Activated T-cell treated with anti-CD3 and anti-CD28 coated beads for 4 hours (primary cell): ENCODE measurements around the gene CCDC33.

Source experiments
- DNase-seq: peaks from one replicate; pipeline ENCODE4 v3.0.0-alpha.2; 2020

The CCDC33 gene

DNA sequence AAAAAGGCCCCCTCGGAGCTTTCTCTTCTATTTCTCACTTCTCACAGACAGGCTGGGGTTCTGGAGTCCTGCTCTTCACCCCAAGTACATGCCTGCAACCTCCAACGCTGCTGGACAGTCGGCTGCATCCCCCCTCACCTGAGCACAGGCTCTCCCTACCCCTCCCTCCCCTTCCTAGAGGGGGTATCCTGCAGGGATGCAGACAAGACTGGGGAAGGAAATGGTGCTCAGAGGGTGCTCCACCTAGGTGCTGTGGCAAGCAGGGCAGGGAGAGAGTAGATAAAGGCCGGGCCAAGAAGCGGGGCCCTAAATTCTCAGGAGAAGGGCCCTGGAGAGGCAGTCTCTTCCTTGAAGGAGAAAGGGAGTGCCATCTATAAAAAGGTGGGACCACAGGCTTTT is 26.6 kb upstream of the CCDC33 start:
- no peak for DNase-seq

DNA sequence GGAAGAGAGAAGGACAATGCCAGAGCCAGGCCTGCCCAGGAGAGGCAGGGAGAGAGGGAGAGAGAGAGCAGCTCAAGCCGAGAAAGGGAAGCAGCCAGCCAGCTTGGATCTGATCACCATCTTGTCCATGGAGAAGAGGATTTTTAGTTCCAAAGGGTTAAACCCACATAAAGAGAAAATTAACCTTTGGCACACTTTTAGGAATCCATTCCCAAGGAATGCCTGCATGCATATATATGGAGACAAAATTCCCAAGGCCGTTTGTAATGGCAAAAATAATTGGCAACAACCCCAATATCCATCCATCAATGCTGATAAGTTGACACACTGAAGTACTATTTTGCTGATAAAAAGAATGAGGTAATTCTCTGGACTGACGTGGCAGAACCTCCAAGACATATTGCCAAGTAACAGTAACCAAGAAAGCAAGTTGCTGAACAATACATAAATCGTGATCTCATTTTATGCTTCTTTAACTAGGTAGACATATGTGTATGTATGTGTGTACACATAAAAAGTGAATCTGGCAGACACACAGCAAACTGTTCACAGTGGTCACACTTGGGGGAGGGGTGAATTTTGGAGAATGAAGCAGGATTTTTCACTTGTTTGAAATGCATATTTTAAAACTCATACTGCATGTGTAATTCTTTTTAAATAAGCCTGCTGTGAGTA is 26.0 kb upstream of the CCDC33 start:
- no peak for DNase-seq

DNA sequence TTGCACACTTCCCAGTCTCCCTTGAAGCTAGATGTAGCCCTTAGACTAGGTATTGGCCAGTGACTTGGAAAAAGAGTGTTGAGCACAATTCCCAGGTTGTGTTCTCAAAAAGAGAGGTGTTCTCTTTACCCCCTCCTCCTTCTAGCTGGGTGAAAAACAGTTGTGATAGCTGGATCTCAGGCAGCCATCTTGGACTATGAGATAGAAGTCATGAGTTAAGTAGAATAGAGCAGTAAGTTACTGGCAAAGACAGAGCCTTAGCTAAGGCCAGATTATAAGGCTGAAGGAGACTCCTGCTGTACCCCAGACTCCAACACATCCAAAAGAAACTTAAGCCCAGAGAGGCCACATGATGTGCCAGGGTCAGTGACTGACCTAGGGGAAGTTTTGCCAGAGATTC is 25.4 kb upstream of the CCDC33 start:
- no peak for DNase-seq

DNA sequence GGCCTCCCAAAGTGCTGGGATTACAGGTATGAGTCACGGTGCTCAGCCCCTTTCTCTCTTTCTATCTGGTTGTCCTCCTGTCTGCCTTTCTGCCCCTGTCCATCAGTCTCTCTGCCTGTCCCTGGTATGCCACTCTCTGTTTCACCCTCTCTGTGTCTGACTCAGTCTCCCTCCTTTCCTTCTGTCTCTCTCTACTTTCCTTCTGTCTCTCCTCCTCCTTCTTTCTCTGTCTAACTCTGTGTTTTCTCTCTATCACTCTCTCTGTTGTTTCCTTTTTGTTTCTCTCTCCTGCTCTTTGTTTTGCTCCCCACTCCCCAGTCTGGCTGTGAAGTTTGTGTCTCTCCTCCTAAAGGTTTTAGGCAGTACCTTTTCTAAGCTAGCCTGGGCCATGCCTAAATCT is 24.5 kb upstream of the CCDC33 start:
- DNase-seq: no peak

DNA sequence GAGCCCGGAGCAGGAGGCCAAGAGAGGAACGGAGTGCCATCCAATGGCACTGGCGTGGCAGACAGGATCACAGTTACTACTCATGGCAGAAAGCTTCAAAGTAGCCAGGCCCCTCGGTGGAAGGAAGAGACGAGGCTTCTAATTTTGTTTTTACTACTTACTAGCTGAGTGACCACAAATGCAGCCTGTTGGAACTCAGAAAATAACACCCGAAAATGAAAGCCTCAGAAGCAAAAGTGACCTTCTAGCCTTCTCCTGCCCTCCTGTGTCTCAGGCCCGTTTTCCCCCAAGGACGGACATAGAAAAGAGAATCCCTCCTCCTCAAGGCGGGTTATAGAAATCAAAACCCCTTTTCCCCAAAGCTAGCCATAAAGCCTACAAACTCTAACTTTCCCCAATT is 23.6 kb upstream of the CCDC33 start:
- no peak for DNase-seq

DNA sequence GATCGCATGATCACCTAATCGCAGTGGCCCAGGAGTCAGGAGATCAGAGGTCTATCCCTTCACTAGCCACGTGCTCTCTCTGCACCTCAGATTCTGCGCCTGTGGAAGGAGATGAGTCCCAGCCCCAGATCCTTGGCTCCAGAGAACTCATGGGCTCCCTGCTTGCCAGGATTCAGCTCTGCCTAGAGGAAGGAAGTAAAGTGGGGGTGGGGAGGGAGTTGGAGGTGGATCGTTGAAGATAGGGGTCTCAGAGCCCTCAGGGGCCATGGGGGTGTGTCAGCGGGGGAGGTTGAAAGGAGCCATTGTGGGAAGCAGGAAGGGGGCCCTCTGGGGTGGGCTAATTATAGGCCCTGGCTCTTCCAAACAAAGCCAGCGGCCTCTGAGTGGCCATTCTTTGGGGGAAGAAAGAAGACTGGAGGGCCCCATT is 22.3 kb upstream of the CCDC33 start:
- DNase-seq: no peak

DNA sequence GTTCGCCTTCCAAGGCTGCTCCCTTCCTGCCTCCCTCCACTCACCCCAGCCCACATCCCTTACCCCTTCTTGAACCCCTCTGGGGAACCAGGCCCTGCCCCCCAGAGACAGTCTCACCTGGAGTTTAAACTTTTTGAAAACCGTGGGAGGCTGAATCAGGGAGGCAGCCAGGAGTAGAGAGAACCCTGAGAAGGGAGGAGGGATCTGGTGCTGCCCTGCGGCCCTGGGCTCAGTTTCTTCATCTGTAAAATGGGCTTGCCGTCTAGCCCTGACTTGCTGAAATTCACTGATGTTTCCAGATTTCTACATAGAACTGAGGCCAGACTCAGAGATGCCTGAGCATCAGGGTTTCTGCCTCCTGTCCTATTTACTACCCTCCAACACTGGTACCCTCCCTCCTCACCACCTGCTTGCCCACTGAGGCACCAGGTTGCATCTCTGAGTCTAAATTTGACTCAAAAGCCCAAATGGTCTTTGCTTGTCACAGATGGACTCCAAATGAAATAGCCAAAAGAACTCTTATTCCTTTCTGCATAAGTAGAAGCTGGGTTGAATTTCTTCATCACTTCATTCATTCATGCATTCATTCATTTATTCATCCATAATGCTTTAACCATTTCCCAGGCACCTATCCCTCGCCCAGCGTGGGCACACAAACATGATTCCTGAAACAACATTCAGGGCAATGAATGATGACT is 21.7 kb upstream of the CCDC33 start:
- no peak for DNase-seq

DNA sequence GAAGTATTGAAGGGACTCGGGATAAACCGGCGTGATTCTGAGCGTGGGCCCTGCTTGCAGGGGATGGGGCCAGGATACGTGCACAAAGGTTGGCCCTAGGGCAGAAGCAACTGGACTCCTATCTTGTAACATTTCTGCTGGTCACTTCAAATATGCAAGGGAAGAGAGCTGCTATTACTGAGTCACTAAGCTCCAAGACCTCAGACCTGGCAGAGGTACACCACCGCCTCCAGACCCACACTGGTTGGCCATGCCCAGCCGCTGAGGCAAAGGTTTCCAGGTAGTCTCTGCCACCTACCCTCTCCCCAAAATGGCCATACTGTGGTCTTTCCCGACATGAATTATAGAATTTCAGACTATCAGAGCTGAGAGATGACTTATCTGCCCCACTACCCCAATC is 20.2 kb upstream of the CCDC33 start:
- DNase-seq: no peak

DNA sequence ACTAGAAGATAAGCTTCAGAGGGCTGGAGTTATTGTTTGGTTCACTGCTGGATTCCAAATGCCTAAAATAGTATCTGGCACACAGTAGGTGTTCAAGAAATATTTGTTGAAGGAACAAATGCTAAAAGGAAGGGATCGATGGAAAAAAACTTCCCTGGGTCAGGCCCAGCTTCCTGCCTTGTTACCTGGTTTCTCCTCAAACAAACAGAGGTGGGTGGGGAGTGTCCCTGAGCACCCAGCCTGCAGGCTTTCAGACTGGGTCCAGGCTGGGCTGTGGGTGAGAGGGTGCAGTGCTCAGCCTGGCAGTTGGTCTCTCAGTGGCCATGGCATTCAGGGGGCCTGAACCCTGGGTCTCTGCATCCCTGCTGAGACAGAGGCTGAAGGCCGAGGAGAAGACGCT is 19.2 kb upstream of the CCDC33 start:
- DNase-seq: no peak

DNA sequence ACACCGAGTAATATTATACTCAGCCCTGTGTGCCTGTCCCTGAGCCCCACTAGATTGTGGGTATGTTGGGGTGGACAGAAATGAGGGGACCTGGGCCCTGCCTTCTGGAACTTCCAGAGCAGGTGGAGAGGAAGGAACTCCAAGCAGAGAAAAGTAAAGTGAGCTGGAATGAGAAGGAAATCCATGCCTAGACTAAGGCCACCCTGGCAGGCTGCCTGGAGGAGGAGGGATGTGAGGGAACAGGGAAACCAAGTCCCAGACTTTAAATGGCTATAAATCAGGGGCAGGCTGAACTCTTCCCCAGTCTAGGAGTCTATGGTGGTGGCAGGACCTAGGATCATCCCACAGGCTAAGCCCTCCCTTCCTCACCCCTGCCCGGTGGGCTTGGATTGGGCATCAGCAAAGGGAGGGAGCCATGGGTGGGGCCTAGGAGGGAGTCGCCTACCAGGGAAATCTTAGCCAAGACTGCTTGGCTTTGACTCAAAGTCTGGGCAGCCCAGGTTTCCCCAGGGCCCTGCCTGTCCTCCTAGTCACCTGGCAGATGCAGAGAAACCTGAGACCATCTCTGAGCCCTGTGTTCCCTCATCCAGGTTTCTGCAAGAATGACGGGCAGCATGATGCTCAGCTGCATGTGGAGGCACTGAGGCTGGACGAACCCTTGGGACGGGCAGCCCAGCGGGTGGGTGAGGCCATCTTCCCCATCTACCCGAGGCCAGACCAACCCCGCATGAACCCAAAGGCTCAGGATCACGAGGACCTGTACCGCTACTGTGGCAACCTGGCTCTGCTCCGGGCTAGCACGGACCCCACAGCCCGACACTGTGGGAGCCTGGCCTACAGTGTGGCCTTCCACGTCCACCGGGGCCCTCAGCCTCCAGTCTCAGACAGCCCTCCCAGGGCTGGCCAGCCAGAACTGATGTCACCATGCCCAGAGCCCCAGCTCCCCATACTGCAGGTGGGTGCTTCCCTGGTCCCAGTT is 17.9 kb upstream of the CCDC33 start:
- DNase-seq: no peak

DNA sequence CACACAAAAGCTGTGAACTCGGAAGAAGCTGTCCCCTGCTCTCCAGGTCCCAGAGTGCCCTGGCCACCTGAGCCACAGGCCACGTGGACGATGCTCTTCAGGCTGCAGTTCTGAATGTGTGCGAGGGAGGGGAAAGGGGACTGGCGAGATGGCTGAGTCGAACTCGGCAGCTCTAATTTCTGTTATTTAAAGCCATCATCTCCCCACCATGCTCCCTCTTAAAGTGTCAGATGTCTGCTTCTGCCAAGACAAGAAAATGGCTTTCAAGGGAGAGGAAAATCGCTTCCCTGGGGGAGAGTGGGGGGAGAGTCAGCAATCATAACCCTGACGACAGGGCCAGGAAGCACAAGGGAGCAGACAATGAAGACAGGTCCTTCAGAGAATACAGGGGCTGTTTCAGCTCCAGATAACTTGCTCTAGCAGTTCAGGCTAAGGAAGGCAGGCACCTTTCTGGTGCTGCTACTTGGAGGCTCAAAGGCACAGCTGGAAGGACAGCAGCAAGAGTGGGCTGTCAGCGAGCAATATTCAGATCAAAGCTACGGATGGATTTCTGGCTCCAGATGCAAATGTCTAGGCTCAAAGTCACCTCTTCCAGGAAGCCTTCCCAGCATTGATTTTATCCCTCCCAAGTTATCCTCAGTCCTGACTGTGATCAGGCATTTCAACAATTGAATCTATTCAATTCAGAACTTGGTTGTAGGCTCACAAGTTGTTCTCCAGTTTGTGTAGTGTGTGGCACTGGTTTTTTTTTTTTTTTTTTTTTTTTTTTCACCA is 15.5 kb upstream of the CCDC33 start:
- no peak for DNase-seq

DNA sequence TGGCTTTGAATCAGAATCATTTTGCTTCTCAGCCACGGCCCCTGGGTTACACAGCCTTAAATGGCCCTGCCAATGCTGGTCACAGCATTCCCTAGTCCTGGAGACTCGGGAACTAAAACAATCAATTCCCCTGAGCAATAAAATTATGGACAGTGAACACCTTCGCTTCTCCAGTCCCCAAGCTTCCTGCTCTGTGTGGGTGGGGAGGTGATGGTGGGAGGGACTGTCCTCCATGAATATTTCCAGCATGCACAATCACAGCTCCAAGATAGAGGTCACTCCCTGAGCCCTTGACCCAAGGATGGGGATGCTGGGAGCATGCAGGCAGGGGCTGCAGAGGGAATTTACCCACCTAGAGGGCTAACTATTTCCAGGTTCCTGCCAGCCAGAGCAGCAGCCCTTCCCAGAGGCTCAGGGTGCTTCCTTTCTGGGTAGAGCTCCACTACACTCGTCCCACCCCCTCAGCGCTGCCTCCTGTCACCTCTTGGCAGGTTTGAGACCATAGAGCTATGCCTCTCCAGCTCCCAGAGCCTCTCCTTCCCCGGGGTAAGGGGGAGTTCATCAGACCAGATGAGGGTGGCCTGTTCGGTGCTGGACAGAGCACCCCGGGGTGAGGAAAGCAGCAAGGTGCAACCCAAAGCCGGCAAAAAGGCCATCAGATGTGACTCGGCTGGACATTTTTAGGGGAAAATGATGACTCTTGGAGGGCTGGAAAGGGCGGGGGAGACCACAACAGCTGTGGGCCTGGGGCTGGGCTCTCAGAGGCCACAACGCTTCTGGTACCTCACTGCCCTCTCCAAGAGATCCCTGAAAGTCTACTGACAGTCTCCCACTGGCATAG is 14.5 kb upstream of the CCDC33 start:
- no peak for DNase-seq

DNA sequence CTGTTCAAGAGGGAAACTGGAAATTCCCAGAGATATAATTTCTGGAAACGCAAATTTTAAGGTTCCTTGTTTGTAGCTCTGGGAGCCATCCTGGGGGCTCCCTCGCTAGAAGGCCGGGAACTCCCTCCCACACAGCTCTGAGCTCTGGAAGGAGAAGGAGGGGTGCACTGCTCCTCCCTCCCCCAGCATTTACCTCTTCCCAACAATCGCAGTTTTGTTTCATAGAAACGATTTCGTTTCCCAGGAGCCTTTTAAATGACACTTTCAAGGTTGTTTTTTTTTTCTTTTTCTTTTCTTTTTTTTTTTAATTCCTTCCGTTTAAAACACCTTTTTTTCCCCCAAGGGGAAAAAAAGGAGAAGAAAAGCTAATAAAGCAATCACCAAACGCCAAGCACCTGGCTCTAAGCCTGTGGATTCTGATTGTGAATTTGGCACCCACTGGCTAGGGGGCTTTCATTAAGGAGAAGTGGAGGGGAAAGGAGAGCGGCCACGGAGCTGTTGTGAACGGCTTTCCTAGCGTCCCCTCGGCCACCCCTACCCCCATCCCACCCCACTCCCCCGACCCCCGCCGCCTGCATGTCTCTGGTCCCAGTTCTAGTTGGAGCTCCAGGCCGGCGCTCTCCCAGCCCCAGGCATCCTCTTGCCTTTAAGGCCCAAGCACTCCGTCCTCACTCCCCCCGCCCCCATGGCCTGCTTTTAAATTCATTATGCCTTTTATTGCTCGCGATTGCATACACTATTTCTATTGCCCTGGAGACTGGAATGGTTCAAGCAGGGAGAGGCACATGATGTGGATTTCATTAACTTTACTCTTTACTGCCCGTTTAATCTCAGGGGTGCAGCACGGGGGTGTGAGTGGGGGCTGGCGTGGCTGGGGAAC is 13.6 kb upstream of the CCDC33 start:
- DNase-seq: no peak

DNA sequence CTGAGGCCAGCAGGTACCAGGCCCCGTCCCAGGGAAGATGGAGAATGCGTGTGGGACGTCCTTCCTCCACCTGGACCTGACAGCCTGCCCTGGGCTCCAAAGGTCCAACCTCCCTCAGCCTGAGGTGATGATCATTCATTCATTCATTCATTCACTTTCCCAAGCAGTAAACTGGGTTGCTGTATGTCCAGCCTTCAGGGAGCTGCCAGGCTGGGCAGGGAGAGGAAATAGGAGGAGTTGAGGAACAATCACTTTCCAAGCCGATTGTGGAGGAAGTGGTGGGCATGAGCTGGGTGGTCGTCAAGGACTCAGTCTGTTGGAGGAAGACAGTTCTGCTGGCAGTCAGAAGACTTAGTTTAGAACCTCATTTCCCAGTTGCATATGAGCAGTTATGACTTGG is 10.2 kb upstream of the CCDC33 start:
- no peak for DNase-seq

DNA sequence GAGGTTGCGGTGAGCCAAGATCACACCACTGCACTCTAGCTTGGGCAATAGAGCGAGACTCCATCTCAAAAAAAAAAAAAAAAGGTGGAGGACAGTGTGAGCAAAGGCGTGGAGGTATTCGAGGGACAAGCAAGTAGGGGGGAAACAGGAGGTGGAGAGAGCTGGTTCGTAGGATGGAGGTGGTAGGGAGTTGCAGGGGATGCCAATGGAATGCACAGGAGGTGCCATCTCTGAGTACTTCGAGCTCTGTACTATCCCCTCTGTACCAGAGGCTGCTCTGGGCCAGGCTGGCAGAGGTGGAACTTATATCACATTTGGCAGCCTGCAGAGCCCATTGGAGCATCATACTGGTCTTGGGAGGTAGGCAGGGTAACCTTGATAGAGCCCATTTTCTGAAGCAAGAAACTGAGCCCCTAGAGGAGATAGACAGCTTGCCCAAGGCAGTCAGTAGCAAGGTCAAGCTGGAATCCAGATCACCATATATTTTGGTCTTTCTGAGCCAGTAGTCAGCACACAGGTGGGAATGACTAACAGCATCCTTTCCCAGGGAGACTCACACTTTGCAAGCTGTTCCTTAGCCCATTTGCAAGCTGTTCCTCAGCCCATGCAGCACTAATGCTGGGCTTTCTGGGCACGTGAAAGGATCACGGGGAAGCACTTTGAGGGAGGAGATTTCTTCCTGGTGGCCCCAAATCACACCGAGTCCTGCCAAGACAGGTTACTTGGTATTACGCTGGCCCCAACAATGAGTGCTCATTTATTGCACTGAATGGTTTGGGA is 9.2 kb upstream of the CCDC33 start:
- no peak for DNase-seq

DNA sequence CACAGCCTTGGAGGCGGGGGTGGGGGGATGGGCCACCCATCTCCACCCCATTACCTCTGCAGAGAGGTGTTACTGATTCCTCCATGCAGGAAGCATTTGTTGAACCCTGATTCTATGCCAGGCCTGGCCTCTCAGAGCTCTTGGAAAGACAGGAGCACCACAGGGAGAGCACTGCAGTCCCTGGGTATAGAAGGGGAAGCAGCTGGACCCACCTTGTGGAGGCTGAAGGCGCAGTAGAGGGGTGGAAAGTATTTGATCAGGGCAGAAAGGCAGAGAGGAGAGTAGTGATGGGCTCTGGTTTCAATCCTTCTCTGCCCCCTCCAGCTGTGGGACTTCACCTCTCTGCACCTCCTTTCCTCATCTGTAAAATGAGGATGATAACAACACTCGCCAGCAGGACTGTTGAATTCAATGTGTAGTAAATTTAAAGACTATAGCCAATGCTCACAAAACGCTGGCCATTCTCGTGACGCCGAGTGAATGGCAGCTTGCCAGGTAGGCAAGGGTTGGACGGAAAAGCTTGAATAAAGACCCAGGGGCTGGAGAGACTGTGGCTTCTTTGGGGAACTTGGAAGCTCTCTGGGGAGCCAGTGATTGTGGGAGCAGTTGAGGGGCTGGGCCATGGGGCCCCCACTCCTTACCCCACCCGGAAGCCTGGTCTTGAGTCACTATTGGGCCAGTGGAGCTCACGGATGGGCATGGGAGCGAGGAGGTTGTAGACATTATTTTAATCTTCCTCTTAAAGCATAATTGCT is 8.0 kb upstream of the CCDC33 start:
- DNase-seq: no peak

DNA sequence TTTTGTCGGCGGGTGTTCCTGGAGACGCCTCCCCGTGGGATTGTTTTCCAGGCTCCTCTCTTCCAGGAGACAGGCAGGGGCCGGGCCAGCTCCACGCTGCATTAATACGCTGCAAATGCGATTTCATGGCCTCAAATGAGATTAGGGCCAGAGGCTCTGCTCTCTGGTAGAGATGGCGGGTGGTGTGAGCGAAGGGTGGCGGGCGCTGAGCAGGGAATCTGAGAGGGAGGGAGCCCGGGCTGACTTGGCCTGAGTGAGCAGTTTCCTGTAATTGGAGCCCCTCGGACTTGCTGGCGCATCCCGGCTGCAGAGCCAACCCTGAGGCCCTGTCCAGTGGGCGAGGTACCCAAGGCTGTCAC is 7.4 kb upstream of the CCDC33 start:
- no peak for DNase-seq

DNA sequence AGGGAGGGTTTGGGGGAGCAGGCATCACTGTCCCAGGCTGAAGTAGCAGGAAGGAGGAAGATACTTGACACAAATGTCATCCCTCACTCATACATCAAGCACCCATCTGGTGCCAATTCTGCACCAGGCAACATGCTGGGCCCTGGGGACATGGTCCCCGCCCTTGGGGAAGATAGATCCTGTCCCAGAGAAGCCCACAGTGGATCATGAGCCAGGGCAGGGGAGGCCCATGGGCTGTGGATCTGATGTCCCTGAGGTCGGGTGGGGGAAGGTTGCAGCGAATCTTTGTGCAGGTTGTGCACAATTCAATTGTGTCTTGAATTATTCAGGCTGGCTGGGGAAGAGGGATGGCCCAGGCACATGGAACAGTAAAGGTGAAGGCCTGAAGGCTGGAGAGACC is 6.4 kb upstream of the CCDC33 start:
- no peak for DNase-seq

DNA sequence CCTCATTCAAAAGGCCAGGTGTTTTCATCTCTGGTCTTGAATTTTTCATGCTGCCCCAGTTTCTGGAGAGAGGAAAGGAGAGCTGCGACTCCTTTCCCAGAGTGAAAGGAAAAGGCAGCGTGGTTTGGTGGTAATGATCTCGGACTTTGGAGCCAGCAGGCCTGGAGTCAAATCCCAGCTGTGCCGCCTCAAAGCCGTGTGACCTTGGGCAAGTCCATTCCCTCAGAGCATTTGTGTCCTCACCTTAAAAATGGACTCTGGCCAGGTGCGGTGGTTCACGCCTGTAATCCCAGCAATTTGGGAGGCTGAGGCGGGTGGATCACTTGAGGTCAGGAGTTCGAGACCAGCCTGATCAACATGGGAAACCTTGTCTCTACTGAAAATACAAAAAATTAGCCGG is 4.7 kb upstream of the CCDC33 start:
- DNase-seq: no peak
